SH-SY5Y (cell line): ENCODE measurements around the gene PPM1K.

Source experiments
- GATA2 ChIP-seq: IDR thresholded peaks from 2 replicates; pipeline ENCODE4 v1.6.1; 2011; ENCODE audit warnings: mild to moderate bottlenecking, low read depth, low read length
- GATA3 ChIP-seq: IDR thresholded peaks from 2 replicates; pipeline ENCODE4 v1.6.1; 2011; ENCODE audit warnings: low read depth, mild to moderate bottlenecking, low read length, moderate library complexity

The PPM1K gene

GRCh38 chr4:88284439-88285234, at the start of gene PPM1K:
Gene PPM1K, minus strand, starts transcription at chr4:88284561. Its CDS starts 5,978 bp downstream, at chr4:88278583.
- TF ChIP-seq GATA2 = no peak
- no peak for TF ChIP-seq GATA3

GRCh38 chr4:88333741-88334405, 49.5 kb upstream of the PPM1K start:
- TF ChIP-seq GATA3 = no peak
- no peak for TF ChIP-seq GATA2

GRCh38 chr4:88327665-88328064, 43.3 kb upstream of the PPM1K start:
- TF ChIP-seq GATA3 = no peak
- no peak for TF ChIP-seq GATA2

GRCh38 chr4:88320780-88321373, 36.5 kb upstream of the PPM1K start:
- TF ChIP-seq GATA3 = no peak
- TF ChIP-seq GATA2 = no peak

- no peak for TF ChIP-seq GATA2
- no peak for TF ChIP-seq GATA3
These were observed 35.9 kb upstream of the PPM1K start for GRCh38 chr4:88320224-88320779.

GRCh38 chr4:88318751-88319350, 34.5 kb upstream of the PPM1K start:
- no peak for TF ChIP-seq GATA2
- no peak for TF ChIP-seq GATA3

- TF ChIP-seq GATA2 (no peak), GATA3 (no peak)
These were observed 31.2 kb upstream of the PPM1K start for GRCh38 chr4:88315460-88316017.

GRCh38 chr4:88308587-88308986, 24.2 kb upstream of the PPM1K start:
- TF ChIP-seq GATA2 (no peak), GATA3 (no peak)

GRCh38 chr4:88297725-88298454, 13.5 kb upstream of the PPM1K start:
- TF ChIP-seq GATA3 (no peak), GATA2 (no peak)

- TF ChIP-seq GATA3 (no peak), GATA2 (no peak)
These were observed 12.8 kb upstream of the PPM1K start for GRCh38 chr4:88297212-88297516.

GRCh38 chr4:88296413-88297211, 12.3 kb upstream of the PPM1K start:
- no peak for TF ChIP-seq GATA2
- TF ChIP-seq GATA3 = no peak

- TF ChIP-seq GATA2 (no peak), GATA3 (no peak)
These were observed 11.3 kb upstream of the PPM1K start for GRCh38 chr4:88295656-88296055.
